ENCODE measurements around the gene SRP14. TPM values are rescaled to one million over a fixed set of nuclear protein-coding genes. Genes with fewer than 3 reads are reported as not detected.

SRP14 gene
- total RNA-seq, 1 donor from 2014 or later: 144 TPM

DNA sequence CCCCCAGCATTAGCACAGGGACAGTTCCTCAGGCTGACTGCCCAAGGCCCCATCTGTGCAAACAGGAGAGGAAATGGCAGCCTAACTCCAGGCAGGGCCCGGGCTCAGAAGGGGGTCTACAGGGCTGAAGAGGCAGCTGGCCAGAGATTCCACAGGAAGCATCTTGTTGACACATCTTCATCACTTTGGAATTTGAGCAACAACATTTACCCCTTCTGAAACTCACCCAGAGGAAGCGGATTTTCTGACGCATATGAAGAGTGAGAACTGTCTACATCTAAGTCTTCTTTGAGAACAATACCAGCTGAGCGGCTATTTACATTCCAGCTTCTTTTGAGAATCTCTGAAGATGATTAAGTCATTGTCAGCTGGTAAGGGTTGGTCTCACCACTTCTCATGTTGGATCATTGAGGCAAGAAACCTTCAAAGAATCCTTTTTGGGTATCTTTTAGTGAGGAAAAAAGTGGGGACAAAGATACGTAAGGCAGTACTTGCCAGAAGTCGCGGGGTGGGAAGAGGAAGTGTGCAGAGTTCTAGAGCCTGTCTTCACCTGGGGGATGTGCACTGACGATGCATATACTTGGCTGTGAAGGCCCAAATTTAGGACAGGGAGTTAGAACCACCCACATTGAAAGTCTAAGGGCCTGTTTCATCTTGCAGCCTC lies 25.4 kb upstream of the SRP14 start:
- Mint-ChIP-seq H3K36me3 (ENCODE audit: low read depth) (peaks cover 2% of the 10 kb centered on the region), H3K4me3 (ENCODE audit: unreplicated experiment) (no peak overlapping the region), H3K4me1 (ENCODE audit: low read depth) (peaks cover 42% of the 10 kb centered on the region), H3K27me3 (ENCODE audit: low read depth) (no peaks in the 10 kb centered on the region), H3K27ac (ENCODE audit: unreplicated experiment) (peak overlapping the region; percentile 78), H3K9me3 (ENCODE audit: low read depth) (no peaks in the 10 kb centered on the region)
- DNase-seq (ENCODE audit: low spot score): peak; percentile 50
- TF ChIP-seq, protein P1, sequence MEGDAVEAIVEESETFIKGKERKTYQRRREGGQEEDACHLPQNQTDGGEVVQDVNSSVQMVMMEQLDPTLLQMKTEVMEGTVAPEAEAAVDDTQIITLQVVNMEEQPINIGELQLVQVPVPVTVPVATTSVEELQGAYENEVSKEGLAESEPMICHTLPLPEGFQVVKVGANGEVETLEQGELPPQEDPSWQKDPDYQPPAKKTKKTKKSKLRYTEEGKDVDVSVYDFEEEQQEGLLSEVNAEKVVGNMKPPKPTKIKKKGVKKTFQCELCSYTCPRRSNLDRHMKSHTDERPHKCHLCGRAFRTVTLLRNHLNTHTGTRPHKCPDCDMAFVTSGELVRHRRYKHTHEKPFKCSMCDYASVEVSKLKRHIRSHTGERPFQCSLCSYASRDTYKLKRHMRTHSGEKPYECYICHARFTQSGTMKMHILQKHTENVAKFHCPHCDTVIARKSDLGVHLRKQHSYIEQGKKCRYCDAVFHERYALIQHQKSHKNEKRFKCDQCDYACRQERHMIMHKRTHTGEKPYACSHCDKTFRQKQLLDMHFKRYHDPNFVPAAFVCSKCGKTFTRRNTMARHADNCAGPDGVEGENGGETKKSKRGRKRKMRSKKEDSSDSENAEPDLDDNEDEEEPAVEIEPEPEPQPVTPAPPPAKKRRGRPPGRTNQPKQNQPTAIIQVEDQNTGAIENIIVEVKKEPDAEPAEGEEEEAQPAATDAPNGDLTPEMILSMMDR (IDR thresholded peaks at IDR 0.05): no peak

DNA sequence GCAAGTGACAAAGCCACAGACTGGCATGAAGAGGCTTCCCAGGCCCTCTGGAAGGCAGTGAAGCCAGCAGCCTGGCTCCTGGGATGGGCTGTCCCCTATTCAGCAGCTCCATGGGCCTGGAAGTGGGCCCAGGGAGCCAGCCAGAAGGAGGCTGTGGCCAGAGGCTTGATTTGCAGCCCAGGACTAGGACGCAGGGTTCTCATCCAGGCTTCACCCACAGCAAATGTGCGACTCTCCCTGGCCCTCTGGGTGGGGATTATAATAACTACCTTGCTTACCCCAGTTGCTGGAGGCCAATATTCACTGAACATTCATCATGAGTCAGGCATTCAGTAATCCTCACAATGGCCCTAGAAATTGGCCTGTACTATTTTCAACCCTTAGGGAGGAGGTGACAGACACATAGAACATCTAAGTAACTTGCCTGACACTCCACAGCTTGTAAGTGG lies 24.6 kb upstream of the SRP14 start:
- DNase-seq (ENCODE audit: low spot score): no peak
- TF ChIP-seq, protein P1 (IDR thresholded peaks at IDR 0.05): no peak
- Mint-ChIP-seq H3K36me3 (ENCODE audit: low read depth) (peaks cover 2% of the 10 kb centered on the region), H3K9me3 (ENCODE audit: low read depth) (no peaks in the 10 kb centered on the region), H3K4me1 (ENCODE audit: low read depth) (peaks cover 40% of the 10 kb centered on the region), H3K4me3 (ENCODE audit: unreplicated experiment) (no peak overlapping the region), H3K27me3 (ENCODE audit: low read depth) (no peaks in the 10 kb centered on the region), H3K27ac (ENCODE audit: unreplicated experiment) (no peak overlapping the region)

DNA sequence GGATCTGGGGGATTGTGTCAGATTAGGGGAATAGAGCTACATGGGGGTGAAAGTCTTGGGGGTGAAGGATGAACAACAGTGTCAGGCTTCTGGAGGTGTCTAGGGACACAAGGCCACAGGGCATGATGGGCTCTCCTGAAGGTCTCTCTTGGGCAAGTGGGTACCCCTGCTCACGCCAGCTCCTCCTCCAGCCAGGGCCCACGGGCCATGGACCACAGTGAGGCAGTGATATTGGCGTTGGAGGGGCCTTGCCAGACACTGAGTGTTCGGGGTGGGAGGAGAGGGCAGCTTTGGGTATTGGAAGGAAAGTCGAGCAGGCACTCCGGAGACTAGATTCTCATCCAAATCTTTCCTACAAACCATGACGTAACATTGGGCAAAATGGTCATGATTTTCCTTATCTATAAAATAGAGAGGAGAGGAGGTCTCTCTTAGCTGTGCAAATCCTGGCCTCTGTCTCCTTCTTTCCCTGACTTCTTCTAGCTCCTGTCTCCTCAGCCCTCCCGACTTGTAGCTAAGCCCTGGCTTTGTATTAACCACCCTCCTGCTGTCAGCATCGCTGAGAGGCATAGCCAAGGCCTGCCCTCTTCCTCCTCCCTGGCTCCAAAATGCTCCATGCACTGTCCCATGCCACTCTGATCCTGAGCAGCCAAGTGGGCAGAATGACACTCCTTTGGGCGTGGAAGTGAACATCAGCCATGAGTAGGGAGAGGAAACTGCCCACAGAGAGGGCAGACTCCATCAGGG lies 24.0 kb upstream of the SRP14 start:
- H3K4me1 Mint-ChIP-seq (ENCODE audit: low read depth): peaks cover 42% of the 10 kb centered on the region
- peaks cover 2% of the 10 kb centered on the region for H3K36me3 Mint-ChIP-seq (ENCODE audit: low read depth)
- no peaks in the 10 kb centered on the region for H3K27me3 Mint-ChIP-seq (ENCODE audit: low read depth)
- TF ChIP-seq, protein P1 (IDR thresholded peaks at IDR 0.05): no peak
- H3K9me3 Mint-ChIP-seq (ENCODE audit: low read depth): no peaks in the 10 kb centered on the region
- no peak overlapping the region for H3K27ac Mint-ChIP-seq (ENCODE audit: unreplicated experiment)
- DNase-seq (ENCODE audit: low spot score): peak; percentile 47
- no peak overlapping the region for H3K4me3 Mint-ChIP-seq (ENCODE audit: unreplicated experiment)

DNA sequence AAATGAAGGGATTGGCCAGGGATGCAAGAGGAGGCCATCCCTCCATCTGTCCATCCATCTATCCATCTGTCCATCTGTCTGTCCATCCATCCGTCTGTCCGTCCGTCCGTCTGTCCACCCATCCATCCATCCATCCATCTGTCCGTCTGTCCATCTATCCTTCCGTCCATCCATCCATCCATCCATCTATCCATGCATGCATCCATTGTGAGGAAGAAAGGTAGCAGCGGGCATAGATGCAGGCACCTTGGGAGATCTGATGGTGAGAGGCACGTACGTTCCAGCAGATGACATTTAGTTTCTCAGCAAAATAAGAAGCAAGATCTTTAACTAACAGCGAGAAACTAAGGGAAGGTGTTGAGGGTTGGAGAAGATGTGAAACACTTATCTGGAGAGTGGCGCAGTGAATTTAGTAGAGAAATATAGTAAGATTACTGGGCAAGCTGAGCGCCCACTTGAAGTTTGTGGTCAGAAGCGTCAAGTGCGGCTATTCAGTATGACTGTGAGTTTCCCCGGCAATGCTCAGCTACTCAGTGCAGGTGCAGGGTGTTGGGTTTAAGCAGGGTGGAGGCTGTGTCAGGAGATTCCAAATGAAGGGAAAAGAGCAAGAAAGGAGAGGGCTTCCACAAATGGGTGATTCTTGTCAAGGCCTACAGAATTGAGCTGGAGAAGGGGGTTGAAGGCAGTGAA lies 22.4 kb upstream of the SRP14 start:
- Mint-ChIP-seq H3K9me3 (ENCODE audit: low read depth) (no peaks in the 10 kb centered on the region), H3K4me3 (ENCODE audit: unreplicated experiment) (no peak overlapping the region)
- TF ChIP-seq, protein P1 (IDR thresholded peaks at IDR 0.05): no peak

More for the DNA sequence above, 22.4 kb upstream of the SRP14 start:
- Mint-ChIP-seq H3K36me3 (ENCODE audit: low read depth) (peaks cover 4% of the 10 kb centered on the region), H3K27me3 (ENCODE audit: low read depth) (no peaks in the 10 kb centered on the region), H3K27ac (ENCODE audit: unreplicated experiment) (no peak overlapping the region), H3K4me1 (ENCODE audit: low read depth) (peaks cover 31% of the 10 kb centered on the region)
- peak; percentile 10 for DNase-seq (ENCODE audit: low spot score)
